HG03103 (cell line): ENCODE results near the gene TNFRSF8.

Experiments
- ATAC-seq: cut with Tn5 transposase; IDR thresholded peaks from one replicate; pipeline ENCODE4 v1.9.1; 2021; ENCODE audit warnings: low read depth; ENCODE audit not compliant: unreplicated experiment

TNFRSF8 gene

DNA sequence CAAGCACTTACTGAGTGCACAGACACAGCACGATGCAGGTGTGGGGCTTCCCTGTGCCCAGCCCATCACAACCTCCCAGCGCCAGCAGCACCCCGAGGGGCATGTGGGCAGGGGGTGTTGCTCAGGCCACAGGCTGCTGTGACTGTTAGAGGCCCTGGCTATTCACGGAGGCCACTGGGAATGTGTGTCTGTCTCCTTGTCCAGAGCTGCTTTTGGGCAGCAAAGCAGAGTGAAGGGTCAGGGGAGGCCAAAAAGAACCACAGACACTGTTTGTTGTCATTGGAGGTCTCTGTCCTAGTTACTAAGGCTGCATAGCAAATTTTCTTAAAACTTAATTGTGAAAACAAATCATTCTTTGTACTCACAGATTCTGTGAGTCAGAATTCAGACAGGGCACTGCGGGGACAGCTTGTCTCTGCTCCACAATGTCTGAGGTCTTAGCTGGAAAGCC, 49.6 kb downstream of the TNFRSF8 start:
- ATAC-seq = no peak

DNA sequence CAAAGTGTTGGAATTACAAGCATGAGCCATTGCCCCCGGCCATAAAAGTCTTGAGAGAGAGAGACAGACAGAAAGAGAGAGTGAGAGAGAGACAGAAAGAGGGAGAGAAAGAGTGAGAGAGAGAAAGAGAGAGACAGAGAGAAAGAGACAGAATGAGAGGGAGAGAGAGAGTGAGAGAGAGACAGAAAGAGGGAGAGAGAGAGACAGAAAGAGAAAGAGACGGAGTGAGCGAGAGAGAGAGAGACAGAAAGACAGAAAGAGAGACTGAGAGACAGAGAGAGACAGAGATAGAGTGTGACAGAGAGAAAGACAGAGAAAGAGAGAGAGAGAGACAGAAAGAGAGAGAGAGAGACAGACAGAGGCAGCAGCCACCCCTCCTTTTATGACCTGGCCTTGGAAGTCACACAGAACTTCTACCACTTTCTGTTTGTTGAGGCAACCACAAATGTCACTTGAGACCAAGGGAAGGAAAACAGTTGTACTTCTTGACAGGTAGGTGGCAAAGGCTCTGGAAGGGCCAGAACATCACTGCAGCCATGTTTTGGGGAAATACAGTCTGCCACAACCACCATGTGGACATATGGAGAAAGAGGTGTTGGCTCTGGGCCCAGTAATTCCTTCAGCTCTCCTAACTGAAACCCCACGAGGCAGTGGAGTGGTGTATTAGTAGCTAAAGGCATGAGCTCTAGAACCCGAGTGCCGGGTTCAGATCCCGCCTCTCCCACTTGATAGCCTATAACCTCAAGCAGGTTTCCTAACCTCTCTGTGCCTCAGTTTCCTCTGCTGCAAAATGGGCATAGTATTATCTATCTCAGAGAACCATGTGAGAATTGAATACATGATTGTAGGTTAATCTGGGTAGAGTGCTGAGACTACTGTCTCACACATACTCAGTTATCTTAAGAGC, 50.6 kb downstream of the TNFRSF8 start:
- ATAC-seq = no peak

DNA sequence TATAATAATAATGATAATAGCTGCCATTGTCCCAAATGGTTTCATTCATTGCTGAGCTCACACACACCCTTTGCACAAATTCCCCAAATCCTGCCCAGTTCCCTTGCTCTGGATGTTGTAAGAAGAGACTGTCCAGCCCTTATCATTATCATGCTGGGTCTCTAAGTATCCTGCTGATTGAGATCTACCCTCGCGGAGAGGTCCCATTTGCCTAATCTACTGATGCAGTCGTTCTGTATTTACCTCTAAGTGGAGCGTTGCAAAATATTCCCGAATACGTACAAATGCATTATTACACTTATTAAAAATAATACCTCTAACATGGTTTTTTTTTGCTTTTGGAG, 51.2 kb downstream of the TNFRSF8 start:
- no peak for ATAC-seq

- ATAC-seq = no peak
These were observed 51.8 kb downstream of the TNFRSF8 start for GRCh38 chr1:12114916-12115315.

- no peak for ATAC-seq
These were observed 58.3 kb downstream of the TNFRSF8 start for GRCh38 chr1:12121212-12122003.

DNA sequence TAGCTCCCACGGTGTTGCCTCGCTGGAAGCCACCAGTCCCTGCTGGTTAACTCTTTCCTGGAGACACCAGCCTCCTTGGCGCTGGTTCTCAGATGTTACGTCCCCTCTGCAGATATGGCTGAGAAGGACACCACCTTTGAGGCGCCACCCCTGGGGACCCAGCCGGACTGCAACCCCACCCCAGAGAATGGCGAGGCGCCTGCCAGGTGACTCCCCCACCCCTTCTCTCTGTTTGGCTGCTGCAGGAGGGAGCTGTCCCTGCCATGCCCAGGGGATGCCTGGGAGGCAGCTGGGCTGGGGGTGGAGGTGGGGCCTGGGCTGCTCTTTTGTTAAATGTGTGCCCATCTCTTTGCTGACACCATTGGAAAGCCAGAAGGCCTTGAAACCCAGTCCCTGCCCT, 60.1 kb downstream of the TNFRSF8 start:
- no peak for ATAC-seq

- no peak for ATAC-seq
These were observed 61.8 kb downstream of the TNFRSF8 start for GRCh38 chr1:12124693-12125421.

GRCh38 chr1:12125422-12126355, 62.6 kb downstream of the TNFRSF8 start:
- no peak for ATAC-seq

GRCh38 chr1:12126781-12127180, 63.7 kb downstream of the TNFRSF8 start:
- no peak for ATAC-seq

- no peak for ATAC-seq
These were observed 64.2 kb downstream of the TNFRSF8 start for GRCh38 chr1:12127206-12127810.

DNA sequence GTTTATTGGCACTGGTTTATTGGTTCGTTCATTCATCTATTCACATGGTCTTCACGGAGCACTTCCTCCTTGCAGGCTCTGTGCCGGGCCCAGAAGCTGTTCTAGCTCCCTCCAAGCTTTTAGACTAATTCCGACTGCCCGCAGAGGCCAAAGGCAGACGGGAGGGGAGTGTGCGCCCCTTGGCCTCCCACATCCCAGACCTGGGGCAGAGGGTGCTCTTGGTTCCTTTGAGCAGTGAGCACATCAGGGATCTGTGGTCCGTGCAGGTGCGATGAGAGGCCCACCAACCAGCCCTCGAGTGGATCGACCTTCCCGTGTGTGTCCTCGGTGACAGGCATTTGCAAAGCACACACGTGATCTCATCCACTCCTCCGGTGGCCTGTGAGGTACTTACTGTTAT, 65.0 kb downstream of the TNFRSF8 start:
- ATAC-seq = no peak

DNA sequence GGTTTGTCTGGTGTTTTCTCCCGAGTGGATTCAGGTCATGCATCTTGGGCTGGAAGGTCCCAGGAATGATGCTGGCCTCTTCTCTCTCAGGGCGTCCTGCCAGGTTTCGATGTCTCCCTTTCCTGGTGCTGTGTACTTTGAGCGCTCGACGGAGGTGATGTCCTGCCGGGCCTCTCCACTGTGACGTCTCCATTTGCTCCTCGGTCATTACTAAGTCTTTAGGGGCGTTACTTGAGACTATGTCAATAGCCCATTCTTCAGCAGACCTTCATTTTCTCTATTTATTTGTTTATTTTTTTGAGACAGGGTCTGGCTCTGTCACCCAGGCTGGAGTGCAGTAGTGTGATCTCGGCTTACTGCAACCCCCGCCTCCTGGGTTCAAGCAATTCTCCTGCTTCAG, 66.5 kb downstream of the TNFRSF8 start:
- no peak for ATAC-seq

- ATAC-seq = no peak
These were observed 67.5 kb downstream of the TNFRSF8 start for GRCh38 chr1:12130466-12131130.

DNA sequence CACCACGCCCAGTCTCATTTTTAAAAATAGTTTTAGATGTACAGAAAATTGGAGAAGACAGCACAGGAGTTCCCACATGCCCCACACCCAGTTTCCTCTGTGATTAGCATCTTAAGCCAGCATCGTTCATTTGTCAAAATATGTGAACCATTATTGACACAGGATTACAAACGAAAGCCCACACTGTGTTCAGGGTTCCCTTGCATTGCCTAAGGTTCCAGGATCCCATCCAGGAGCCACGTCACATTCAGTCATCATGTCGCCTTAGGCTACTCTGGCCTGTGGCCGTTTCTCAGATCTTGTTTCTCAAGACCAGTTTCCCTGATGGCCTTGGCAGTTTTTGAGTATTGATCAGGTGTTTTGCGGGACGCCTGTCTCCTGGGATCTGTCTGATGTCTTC, 69.0 kb downstream of the TNFRSF8 start:
- ATAC-seq = no peak

GRCh38 chr1:12134716-12135115, 71.6 kb downstream of the TNFRSF8 start:
- ATAC-seq = no peak

- no peak for ATAC-seq
These were observed 72.5 kb downstream of the TNFRSF8 start for GRCh38 chr1:12135612-12136011.

- no peak for ATAC-seq
These were observed 74.0 kb downstream of the TNFRSF8 start for GRCh38 chr1:12136916-12137610.
